HEK293 (cell line): ENCODE results near the gene IMMP2L.

ENCODE experiments used
- CTCF ChIA-PET: fragments of 350-600 bp; formaldehyde crosslinking; extraction: SDS; loops from one replicate; lab custom pipeline; 2021; ENCODE audit warnings: antibody characterized with exemption; lab: Yijun Ruan, JAX
- POLR2A ChIA-PET: fragments of 300-600 bp; formaldehyde crosslinking; extraction: SDS; loops from one replicate; lab custom pipeline; 2020; ENCODE audit warnings: antibody characterized with exemption, inconsistent platforms; lab: Yijun Ruan, JAX
- H3K27ac ChIP-seq: fragments of 200-500 bp; sonication (Bioruptor generic); 2 replicates; pipeline ENCODE4 v1.5.1; 2014; ENCODE audit warnings: low read depth, low read length, control low read depth, inconsistent platforms; ENCODE audit errors: extremely low read depth
- H3K36me3 ChIP-seq, 2 experiments: fragments of 200-500 bp in 1 of 2; sonication (Bioruptor generic) in 1 of 2; 1 replicate in 1 of 2; 2 replicates in 1 of 2; pipeline ENCODE4 v1.5.1; 2014 to 2017; ENCODE audit warnings: inconsistent platforms in 2 of 2, low read length in 2 of 2; ENCODE audit not compliant: control insufficient read depth in 2 of 2, insufficient read depth in 1 of 2
- H3K4me1 ChIP-seq: fragments of 200-500 bp; sonication (Bioruptor generic); 2 replicates; pipeline ENCODE4 v1.5.1; 2014; ENCODE audit warnings: mild to moderate bottlenecking, low read length, inconsistent platforms; ENCODE audit not compliant: control insufficient read depth, insufficient read depth
- H3K4me3 ChIP-seq: 2 replicates; pipeline ENCODE4 v1.5.1; 2011; ENCODE audit warnings: low read depth, mild to moderate bottlenecking, control low read depth, low read length, moderate library complexity
- H3K9me3 ChIP-seq: fragments of 200-500 bp; sonication (Bioruptor generic); 2 replicates; pipeline ENCODE4 v1.5.1; 2014; ENCODE audit warnings: low read depth, low read length, inconsistent platforms; ENCODE audit not compliant: control insufficient read depth, insufficient read depth
- KLF8 ChIP-seq: fragments of 450-650 bp; formaldehyde crosslinking; IDR thresholded peaks from 2 replicates; pipeline ENCODE4 v1.5.1; 2016; ENCODE audit warnings: missing biosample characterization, missing genetic modification characterization
- MEIS1 ChIP-seq: sonication (generic); formaldehyde crosslinking; IDR thresholded peaks from 2 replicates; pipeline ENCODE4 v1.8.1; 2022; ENCODE audit warnings: missing genetic modification reagents, mild to moderate bottlenecking, borderline replicate concordance
- PRDM4 ChIP-seq: fragments of 450-650 bp; formaldehyde crosslinking; IDR thresholded peaks from 2 replicates; pipeline ENCODE4 v1.5.1; 2017; ENCODE audit warnings: missing biosample characterization, missing genetic modification characterization
- PRDM6 ChIP-seq: fragments of 450-650 bp; formaldehyde crosslinking; IDR thresholded peaks from 2 replicates; pipeline ENCODE4 v1.5.1; 2017; ENCODE audit warnings: missing biosample characterization, missing genetic modification characterization
- RBAK ChIP-seq: fragments of 450-650 bp; formaldehyde crosslinking; IDR thresholded peaks from 2 replicates; pipeline ENCODE4 v1.5.1; 2016; ENCODE audit warnings: missing biosample characterization, missing genetic modification characterization
- SALL2 ChIP-seq: fragments of 450-650 bp; formaldehyde crosslinking; IDR thresholded peaks from 2 replicates; pipeline ENCODE4 v1.5.0; 2017; ENCODE audit warnings: missing biosample characterization, mild to moderate bottlenecking, missing genetic modification characterization, borderline replicate concordance
- SETDB1 ChIP-seq: IDR thresholded peaks from one replicate; pipeline ENCODE4 v1.6.1; 2017; ENCODE audit warnings: mild to moderate bottlenecking, low read length, moderate library complexity, mixed read lengths; ENCODE audit not compliant: insufficient read length
- TSHZ1 ChIP-seq: fragments of 450-650 bp; formaldehyde crosslinking; IDR thresholded peaks from 2 replicates; pipeline ENCODE4 v1.5.1; 2016; ENCODE audit warnings: missing biosample characterization, missing genetic modification characterization, borderline replicate concordance
- YY1 ChIP-seq: fragments of 450-650 bp; formaldehyde crosslinking; IDR thresholded peaks from 2 replicates; pipeline ENCODE4 v1.5.1; 2018; ENCODE audit warnings: missing biosample characterization, missing genetic modification characterization
- YY2 ChIP-seq: fragments of 450-650 bp; formaldehyde crosslinking; IDR thresholded peaks from 2 replicates; pipeline ENCODE4 v1.5.1; 2016; ENCODE audit warnings: missing biosample characterization, missing genetic modification characterization
- ZFP69B ChIP-seq: fragments of 450-650 bp; formaldehyde crosslinking; IDR thresholded peaks from 2 replicates; pipeline ENCODE4 v1.5.1; 2016; ENCODE audit warnings: missing biosample characterization, missing genetic modification characterization
- ZNF10 ChIP-seq: fragments of 450-650 bp; formaldehyde crosslinking; IDR thresholded peaks from 2 replicates; pipeline ENCODE4 v1.5.1; 2017; ENCODE audit warnings: missing biosample characterization, missing genetic modification characterization
- ZNF132 ChIP-seq: fragments of 450-650 bp; formaldehyde crosslinking; IDR thresholded peaks from 2 replicates; pipeline ENCODE4 v1.5.1; 2017; ENCODE audit warnings: missing biosample characterization, missing genetic modification characterization, borderline replicate concordance
- ZNF23 ChIP-seq: fragments of 450-650 bp; formaldehyde crosslinking; IDR thresholded peaks from 2 replicates; pipeline ENCODE4 v1.5.1; 2016; ENCODE audit warnings: missing biosample characterization, missing genetic modification characterization, borderline replicate concordance
- ZNF529 ChIP-seq: fragments of 450-650 bp; formaldehyde crosslinking; IDR thresholded peaks from 2 replicates; pipeline ENCODE4 v1.5.1; 2017; ENCODE audit warnings: missing genetic modification characterization, missing biosample characterization; ENCODE audit not compliant: insufficient replicate concordance
- ZNF585B ChIP-seq: fragments of 450-650 bp; formaldehyde crosslinking; IDR thresholded peaks from 2 replicates; pipeline ENCODE4 v1.5.1; 2016; ENCODE audit warnings: missing biosample characterization, missing genetic modification characterization
- ZNF600 ChIP-seq: fragments of 450-650 bp; formaldehyde crosslinking; IDR thresholded peaks from 2 replicates; pipeline ENCODE4 v1.5.1; 2016; ENCODE audit warnings: missing biosample characterization, missing genetic modification characterization
- ZNF629 ChIP-seq: fragments of 450-650 bp; formaldehyde crosslinking; IDR thresholded peaks from 2 replicates; pipeline ENCODE4 v1.5.1; 2017; ENCODE audit warnings: missing biosample characterization, missing genetic modification characterization
- ZNF660 ChIP-seq: fragments of 450-650 bp; IDR thresholded peaks from 2 replicates; pipeline ENCODE4 v1.5.1; 2018; ENCODE audit warnings: missing biosample characterization, mild to moderate bottlenecking, missing genetic modification characterization
- ZNF701 ChIP-seq: fragments of 450-650 bp; formaldehyde crosslinking; IDR thresholded peaks from 2 replicates; pipeline ENCODE4 v1.5.1; 2016; ENCODE audit warnings: missing biosample characterization, missing genetic modification characterization
- ZNF76 ChIP-seq: fragments of 450-650 bp; formaldehyde crosslinking; IDR thresholded peaks from 2 replicates; pipeline ENCODE4; 2016; ENCODE audit warnings: low read depth, missing biosample characterization, missing genetic modification characterization, borderline replicate concordance
- ZNF777 ChIP-seq: fragments of 450-650 bp; formaldehyde crosslinking; IDR thresholded peaks from 2 replicates; pipeline ENCODE4 v1.5.1; 2017; ENCODE audit warnings: missing biosample characterization, missing genetic modification characterization, borderline replicate concordance
- ZNF785 ChIP-seq: fragments of 450-650 bp; formaldehyde crosslinking; IDR thresholded peaks from 2 replicates; pipeline ENCODE4 v1.5.1; 2016; ENCODE audit warnings: missing biosample characterization, missing genetic modification characterization
- ZNF830 ChIP-seq: fragments of 450-650 bp; IDR thresholded peaks from 2 replicates; pipeline ENCODE4 v1.5.0; 2018; ENCODE audit warnings: missing biosample characterization, missing genetic modification characterization, low read depth, mild to moderate bottlenecking, moderate library complexity
- ZNF837 ChIP-seq: fragments of 450-650 bp; formaldehyde crosslinking; IDR thresholded peaks from 2 replicates; pipeline ENCODE4 v1.5.1; 2016; ENCODE audit warnings: missing biosample characterization, missing genetic modification characterization
- ZSCAN16 ChIP-seq: fragments of 450-650 bp; formaldehyde crosslinking; IDR thresholded peaks from 2 replicates; pipeline ENCODE4 v1.5.1; 2016; ENCODE audit warnings: missing biosample characterization, missing genetic modification characterization

Gene IMMP2L

GRCh38 chr7:110827287-110827855 is 734.9 kb downstream of the IMMP2L start:
- CTCF ChIA-PET, result no interaction called here

GRCh38 chr7:110813986-110814385 is 748.3 kb downstream of the IMMP2L start:
- Histone ChIP-seq H3K4me3 (no peak overlapping the region), H3K4me1 (no peaks in the 10 kb centered on the region), H3K27ac (no peak overlapping the region), H3K36me3 (no peaks in the 10 kb centered on the region), H3K9me3 (no peaks in the 10 kb centered on the region)
- POLR2A ChIA-PET, result no interaction called here
- TF ChIP-seq ZNF701 (no peak), ZNF837 (no peak), ZNF600 (no peak), ZNF830 (tag by site-specific recombination) (no peak), ZFP69B (no peak), ZNF585B (tag by site-specific recombination) (no peak), ZNF10 (tag by site-specific recombination) (no peak), ZNF629 (tag by site-specific recombination) (no peak), SETDB1 (no peak), ZNF529 (tag by site-specific recombination) (no peak), RBAK (tag by site-specific recombination) (no peak), ZNF660 (tag by site-specific recombination) (no peak), PRDM4 (tag by site-specific recombination) (no peak), TSHZ1 (tag by site-specific recombination) (no peak), YY2 (tag by site-specific recombination) (no peak), ZNF132 (tag by site-specific recombination) (no peak)
- CTCF ChIA-PET, result no interaction called here

More at GRCh38 chr7:110827287-110827855, 734.9 kb downstream of the IMMP2L start:
- Histone ChIP-seq H3K36me3 (no peaks in the 10 kb centered on the region), H3K27ac (no peak overlapping the region), H3K4me3 (no peak overlapping the region), H3K4me1 (no peaks in the 10 kb centered on the region), H3K9me3 (no peaks in the 10 kb centered on the region)
- POLR2A ChIA-PET, result no interaction called here
- TF ChIP-seq PRDM6 (tag by site-specific recombination) (no peak), SALL2 (tag by site-specific recombination) (no peak), ZNF76 (tag by site-specific recombination) (no peak), ZNF777 (no peak), ZNF23 (tag by site-specific recombination) (no peak), KLF8 (tag by site-specific recombination) (no peak), ZNF529 (tag by site-specific recombination) (no peak), YY1 (tag by site-specific recombination) (no peak), MEIS1 (CRISPR knock-in tag) (no peak), ZSCAN16 (tag by site-specific recombination) (no peak), ZNF785 (no peak)
